Measurements from ENCODE around the gene PADI1.

The PADI1 gene

GRCh38 chr1:17286646-17287045 lies 81.7 kb downstream of the PADI1 start:
- no peaks in the 10 kb centered on the region for H3K4me1 ChIP-seq (ENCODE audit: insufficient read depth, low read length)
- ATAC-seq (ENCODE audit: insufficient read depth, low read depth) (no peak), DNase-seq (no peak)
- H3K4me3 ChIP-seq (ENCODE audit: low read depth in 1 of 2, low read length in 2 of 2), result no peak overlapping the region
- no peaks in the 10 kb centered on the region for H3K9me3 ChIP-seq (ENCODE audit: insufficient read depth, low read length, severe bottlenecking)
- H3K4me2 ChIP-seq (ENCODE audit: insufficient read depth, low read length), result no peak overlapping the region
- H3K79me2 ChIP-seq (ENCODE audit: insufficient read depth, low read length), result no peaks in the 10 kb centered on the region
- no peak overlapping the region for H3K27ac ChIP-seq (ENCODE audit: low read length)
- no peaks in the 10 kb centered on the region for H3K36me3 ChIP-seq (ENCODE audit: insufficient read depth, low read length)
- no peaks in the 10 kb centered on the region for H4K20me1 ChIP-seq (ENCODE audit: insufficient read depth, low read length)
- H3K27me3 ChIP-seq (ENCODE audit: insufficient read depth, low read length, poor library complexity), result peaks cover 5% of the 10 kb centered on the region
- H3K9ac ChIP-seq (ENCODE audit: low read depth, low read length), result no peak overlapping the region
- H2AFZ ChIP-seq (ENCODE audit: low read depth, low read length), result no peak overlapping the region
- TF ChIP-seq CTCF (IDR thresholded peaks at IDR 0.05; ENCODE audit: borderline replicate concordance, extremely low read depth, low read length, poor library complexity, severe bottlenecking), result no peak
- no peak for TF ChIP-seq EZH2 (IDR thresholded peaks at IDR 0.05; ENCODE audit: borderline replicate concordance, low read depth, low read length, severe bottlenecking)

GRCh38 chr1:17287130-17287776 lies 82.3 kb downstream of the PADI1 start:
- Histone ChIP-seq H3K27ac (ENCODE audit: low read length) (no peak overlapping the region), H3K79me2 (ENCODE audit: insufficient read depth, low read length) (no peaks in the 10 kb centered on the region), H3K4me3 (ENCODE audit: low read depth in 1 of 2, low read length in 2 of 2) (no peak overlapping the region), H3K4me1 (ENCODE audit: insufficient read depth, low read length) (no peaks in the 10 kb centered on the region), H2AFZ (ENCODE audit: low read depth, low read length) (no peak overlapping the region), H3K27me3 (ENCODE audit: insufficient read depth, low read length, poor library complexity) (peaks cover 5% of the 10 kb centered on the region), H3K4me2 (ENCODE audit: insufficient read depth, low read length) (no peak overlapping the region), H3K9ac (ENCODE audit: low read depth, low read length) (no peak overlapping the region), H3K9me3 (ENCODE audit: insufficient read depth, low read length, severe bottlenecking) (no peaks in the 10 kb centered on the region), H3K36me3 (ENCODE audit: insufficient read depth, low read length) (no peaks in the 10 kb centered on the region), H4K20me1 (ENCODE audit: insufficient read depth, low read length) (no peaks in the 10 kb centered on the region)
- ATAC-seq (ENCODE audit: insufficient read depth, low read depth), result no peak
- no peak for TF ChIP-seq EZH2 (IDR thresholded peaks at IDR 0.05; ENCODE audit: borderline replicate concordance, low read depth, low read length, severe bottlenecking)
- TF ChIP-seq CTCF (IDR thresholded peaks at IDR 0.05; ENCODE audit: borderline replicate concordance, extremely low read depth, low read length, poor library complexity, severe bottlenecking), result no peak
- DNase-seq, result no peak

GRCh38 chr1:17289721-17290120 lies 84.8 kb downstream of the PADI1 start:
- Histone ChIP-seq H4K20me1 (ENCODE audit: insufficient read depth, low read length) (no peaks in the 10 kb centered on the region), H2AFZ (ENCODE audit: low read depth, low read length) (no peak overlapping the region), H3K9ac (ENCODE audit: low read depth, low read length) (no peak overlapping the region), H3K9me3 (ENCODE audit: insufficient read depth, low read length, severe bottlenecking) (no peaks in the 10 kb centered on the region), H3K27ac (ENCODE audit: low read length) (no peak overlapping the region), H3K4me3 (ENCODE audit: low read depth in 1 of 2, low read length in 2 of 2) (no peak overlapping the region), H3K4me1 (ENCODE audit: insufficient read depth, low read length) (no peaks in the 10 kb centered on the region), H3K4me2 (ENCODE audit: insufficient read depth, low read length) (no peak overlapping the region), H3K79me2 (ENCODE audit: insufficient read depth, low read length) (no peaks in the 10 kb centered on the region), H3K36me3 (ENCODE audit: insufficient read depth, low read length) (no peaks in the 10 kb centered on the region), H3K27me3 (ENCODE audit: insufficient read depth, low read length, poor library complexity) (no peaks in the 10 kb centered on the region)
- ATAC-seq (ENCODE audit: insufficient read depth, low read depth) (no peak), DNase-seq (no peak)
- TF ChIP-seq CTCF (IDR thresholded peaks at IDR 0.05; ENCODE audit: borderline replicate concordance, extremely low read depth, low read length, poor library complexity, severe bottlenecking) (no peak), EZH2 (IDR thresholded peaks at IDR 0.05; ENCODE audit: borderline replicate concordance, low read depth, low read length, severe bottlenecking) (no peak)
